GM23338 (cell line): Measurements from ENCODE around the gene PLPPR2. TPM values are rescaled to one million over a fixed set of nuclear protein-coding genes. Genes with fewer than 3 reads are reported as not detected.

Experiments
- ATAC-seq: fragments of 200-7000 bp; cut with Tn5 transposase; 3 replicates; pipeline ENCODE4 v1.9.1; 2020
- DNase-seq: peaks from one replicate; pipeline ENCODE4 v3.0.0-alpha.2; 2015; ENCODE audit warnings: low spot score
- H2AFZ ChIP-seq: fragments of 200-600 bp; sonication (generic); 2 replicates; pipeline ENCODE4 v1.8.0; 2016; ENCODE audit warnings: antibody characterized with exemption, mild to moderate bottlenecking, moderate library complexity
- H3F3A ChIP-seq: fragments of 200-600 bp; sonication (generic); replicated peaks from 2 replicates; pipeline ENCODE4 v1.8.0; 2017; ENCODE audit warnings: antibody characterized with exemption, mixed run types, low read depth
- H3K27ac ChIP-seq: fragments of 200-600 bp; sonication (generic); 2 replicates; pipeline ENCODE4 v1.6.1; 2016; ENCODE audit warnings: low read depth
- H3K27me3 ChIP-seq: fragments of 200-600 bp; sonication (generic); 2 replicates; pipeline ENCODE4 v1.8.0; 2016; ENCODE audit warnings: mild to moderate bottlenecking, mixed run types, moderate library complexity; ENCODE audit not compliant: insufficient read depth
- H3K36me3 ChIP-seq: fragments of 200-600 bp; sonication (generic); 2 replicates; pipeline ENCODE4 v1.8.0; 2016; ENCODE audit warnings: mild to moderate bottlenecking; ENCODE audit not compliant: insufficient read depth
- H3K4me1 ChIP-seq: fragments of 200-600 bp; sonication (generic); 2 replicates; pipeline ENCODE4 v1.8.0; 2016; ENCODE audit warnings: mild to moderate bottlenecking, moderate library complexity; ENCODE audit not compliant: insufficient read depth
- H3K4me2 ChIP-seq: fragments of 200-600 bp; sonication (generic); 2 replicates; pipeline ENCODE4 v1.7.1; 2017; ENCODE audit warnings: mixed run types
- H3K4me3 ChIP-seq: fragments of 200-600 bp; sonication (generic); 2 replicates; pipeline ENCODE4 v1.6.1; 2016; ENCODE audit warnings: mixed run types
- H3K79me2 ChIP-seq: fragments of 200-600 bp; sonication (generic); replicated peaks from 2 replicates; pipeline ENCODE4 v1.8.0; 2017; ENCODE audit warnings: mild to moderate bottlenecking; ENCODE audit not compliant: insufficient read depth
- H3K9me2 ChIP-seq: fragments of 200-600 bp; sonication (generic); 2 replicates; pipeline ENCODE4 v1.8.0; 2017; ENCODE audit not compliant: insufficient read depth
- H4K20me1 ChIP-seq: fragments of 200-600 bp; sonication (generic); replicated peaks from 2 replicates; pipeline ENCODE4 v1.8.0; 2017; ENCODE audit warnings: mild to moderate bottlenecking; ENCODE audit not compliant: insufficient read depth
- H3K27ac Mint-ChIP-seq: 2 replicates; pipeline ENCODE4 v1.8.0; 2020; ENCODE audit warnings: inconsistent platforms, mild to moderate bottlenecking, moderate library complexity, mixed read lengths
- H3K27me3 Mint-ChIP-seq: 3 replicates; pipeline ENCODE4 v1.8.0; 2022; ENCODE audit warnings: low read depth, mild to moderate bottlenecking, moderate library complexity, mixed read lengths, inconsistent platforms; ENCODE audit not compliant: insufficient read depth, poor library complexity
- H3K36me3 Mint-ChIP-seq: 3 replicates; pipeline ENCODE4 v1.8.0; 2021; ENCODE audit warnings: low read depth, mild to moderate bottlenecking, inconsistent platforms, moderate library complexity, mixed read lengths
- H3K4me1 Mint-ChIP-seq: 3 replicates; pipeline ENCODE4 v1.8.0; 2020; ENCODE audit warnings: mild to moderate bottlenecking, inconsistent platforms, mixed read lengths
- H3K4me3 Mint-ChIP-seq: 3 replicates; pipeline ENCODE4 v1.8.0; 2021; ENCODE audit warnings: moderate library complexity, mild to moderate bottlenecking, inconsistent platforms, mixed read lengths
- H3K9me3 Mint-ChIP-seq: 3 replicates; pipeline ENCODE4 v1.8.0; 2020; ENCODE audit warnings: moderate library complexity, mild to moderate bottlenecking, inconsistent platforms, mixed read lengths
- CREB1 ChIP-seq: fragments of 250-450 bp; sonication (Bioruptor Pico); IDR thresholded peaks from 2 replicates; pipeline ENCODE4 v1.5.0; 2020; ENCODE audit warnings: low read depth, mild to moderate bottlenecking, moderate library complexity
- POLR2AphosphoS5 ChIP-seq: IDR thresholded peaks from 2 replicates; pipeline ENCODE4 v1.6.1; 2016; ENCODE audit warnings: antibody characterized with exemption, low read depth
- STAT1 ChIP-seq: IDR thresholded peaks from one replicate; pipeline ENCODE4 v1.6.1; 2016; ENCODE audit warnings: antibody characterized with exemption; ENCODE audit not compliant: unreplicated experiment
- ZNF114 ChIP-seq: fragments of 250-450 bp; sonication (Bioruptor Pico); IDR thresholded peaks from 2 replicates; pipeline ENCODE4 v1.5.0; 2020; ENCODE audit warnings: mild to moderate bottlenecking, moderate library complexity
- polyA plus RNA-seq: library from polyadenylated mRNA; unstranded; fragments of >200 nt; fragmentation: Nextera tagmentation; extraction: Ambion mirVana; gene quantifications from 2 replicates; pipeline ENCODE4 v1.2.1, GENCODE V29; 2016
- total RNA-seq: library from RNA; depleted of rRNA; stranded (reverse); fragments of >200 nt; shearing (Covaris generic); gene quantifications from 2 replicates; pipeline ENCODE4 v1.2.3, GENCODE V29; 2014
- TF ChIP-seq, protein P1 (sequence below): IDR thresholded peaks from 2 replicates; pipeline ENCODE4 v1.6.1; 2016; ENCODE audit warnings: antibody characterized with exemption
- TF ChIP-seq, protein P2 (sequence below), 2 experiments: fragments of 200-600 bp in 1 of 2; sonication (generic) in 1 of 2; conservative IDR thresholded peaks; 2 replicates each; pipeline versions ENCODE4 v1.5.1 to v1.6.1; 2016 to 2017; ENCODE audit warnings: antibody characterized with exemption in 2 of 2, low read depth in 2 of 2, mild to moderate bottlenecking in 2 of 2, moderate library complexity in 1 of 2
- TF ChIP-seq, protein P3 (sequence below): fragments of 250-450 bp; sonication (Bioruptor Pico); IDR thresholded peaks from 2 replicates; pipeline ENCODE4 v1.5.0; 2020; ENCODE audit warnings: mild to moderate bottlenecking, moderate library complexity
- TF ChIP-seq, protein P4 (sequence below): IDR thresholded peaks from one replicate; pipeline ENCODE4 v1.6.1; 2018; ENCODE audit warnings: antibody characterized with exemption; ENCODE audit not compliant: unreplicated experiment

Gene PLPPR2
- total and polyA plus RNA-seq, 2 experiments from 2014 or later, result 9.0 to 12.0 TPM

DNA sequence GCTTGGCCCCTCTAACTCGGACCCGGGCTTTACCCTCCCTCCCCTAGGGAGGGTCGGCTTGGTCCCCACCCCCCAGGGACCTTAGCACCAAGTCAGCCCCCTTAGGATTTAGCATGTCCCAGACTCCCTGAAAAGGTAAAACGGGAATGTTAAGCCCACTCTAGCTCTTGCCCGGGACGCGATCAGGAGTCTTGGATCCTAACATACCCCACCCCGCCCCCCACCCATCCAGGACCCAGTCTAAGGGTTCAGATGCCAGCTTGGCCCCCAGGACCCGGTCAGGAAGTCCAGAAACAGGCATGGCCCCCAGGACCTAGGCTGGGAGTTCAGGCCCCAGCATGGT lies 28.4 kb downstream of the PLPPR2 start:
- H3K27ac Mint-ChIP-seq, result no peak overlapping the region
- DNase-seq, result no peak
- peak overlapping the region; percentile 94 for H3K4me3 Mint-ChIP-seq

DNA sequence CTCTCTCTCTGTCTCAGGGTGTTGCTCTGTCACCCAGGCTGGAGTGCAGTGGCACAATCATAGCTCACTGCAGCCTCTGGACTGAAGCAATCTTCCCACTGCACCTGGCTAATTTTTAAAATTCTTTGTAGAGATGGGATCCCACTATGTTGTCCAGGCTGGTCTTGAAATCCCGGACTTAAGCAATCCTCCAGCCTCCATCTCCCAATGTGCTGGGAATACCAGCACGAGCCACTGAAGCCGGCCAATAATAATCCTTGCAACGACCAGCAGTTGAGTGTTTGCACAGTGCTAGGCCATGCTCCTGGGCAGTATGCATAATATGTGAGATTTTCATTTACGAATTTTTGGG lies 29.5 kb downstream of the PLPPR2 start:
- H3K27me3 ChIP-seq, result no peaks in the 10 kb centered on the region
- no peaks in the 10 kb centered on the region for H3K79me2 ChIP-seq
- Mint-ChIP-seq H3K27me3 (peaks cover 11% of the 10 kb centered on the region), H3K9me3 (peaks cover 3% of the 10 kb centered on the region; the same call in 1 of the 3 replicates), H3K27ac (no peak overlapping the region), H3K4me3 (peak overlapping the region; percentile 94), H3K4me1 (peaks cover 17% of the 10 kb centered on the region), H3K36me3 (no peaks in the 10 kb centered on the region)
- no peaks in the 10 kb centered on the region for H4K20me1 ChIP-seq
- H2AFZ ChIP-seq, result peak overlapping the region; percentile 92
- H3K4me2 ChIP-seq, result peak overlapping the region; percentile 92
- DNase-seq, result no peak
- 0 out of 2 replicates have a peak, but pooled peaks cover 3% of the 10 kb centered on the region for H3K4me1 ChIP-seq
- H3K27ac ChIP-seq, result no peak overlapping the region
- ATAC-seq, result no peak
- peaks cover 16% of the 10 kb centered on the region for H3F3A ChIP-seq
- H3K4me3 ChIP-seq, result peak overlapping the region; percentile 58
- H3K9me2 ChIP-seq, result no peaks in the 10 kb centered on the region
- H3K36me3 ChIP-seq, result no peaks in the 10 kb centered on the region
- TF ChIP-seq ZNF114 (CRISPR knock-in tag) (no peak), CREB1 (CRISPR knock-in tag) (no peak), POLR2AphosphoS5 (no peak)
- TF ChIP-seq, protein P1, sequence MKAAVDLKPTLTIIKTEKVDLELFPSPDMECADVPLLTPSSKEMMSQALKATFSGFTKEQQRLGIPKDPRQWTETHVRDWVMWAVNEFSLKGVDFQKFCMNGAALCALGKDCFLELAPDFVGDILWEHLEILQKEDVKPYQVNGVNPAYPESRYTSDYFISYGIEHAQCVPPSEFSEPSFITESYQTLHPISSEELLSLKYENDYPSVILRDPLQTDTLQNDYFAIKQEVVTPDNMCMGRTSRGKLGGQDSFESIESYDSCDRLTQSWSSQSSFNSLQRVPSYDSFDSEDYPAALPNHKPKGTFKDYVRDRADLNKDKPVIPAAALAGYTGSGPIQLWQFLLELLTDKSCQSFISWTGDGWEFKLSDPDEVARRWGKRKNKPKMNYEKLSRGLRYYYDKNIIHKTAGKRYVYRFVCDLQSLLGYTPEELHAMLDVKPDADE, result no peak
- TF ChIP-seq, protein P2, sequence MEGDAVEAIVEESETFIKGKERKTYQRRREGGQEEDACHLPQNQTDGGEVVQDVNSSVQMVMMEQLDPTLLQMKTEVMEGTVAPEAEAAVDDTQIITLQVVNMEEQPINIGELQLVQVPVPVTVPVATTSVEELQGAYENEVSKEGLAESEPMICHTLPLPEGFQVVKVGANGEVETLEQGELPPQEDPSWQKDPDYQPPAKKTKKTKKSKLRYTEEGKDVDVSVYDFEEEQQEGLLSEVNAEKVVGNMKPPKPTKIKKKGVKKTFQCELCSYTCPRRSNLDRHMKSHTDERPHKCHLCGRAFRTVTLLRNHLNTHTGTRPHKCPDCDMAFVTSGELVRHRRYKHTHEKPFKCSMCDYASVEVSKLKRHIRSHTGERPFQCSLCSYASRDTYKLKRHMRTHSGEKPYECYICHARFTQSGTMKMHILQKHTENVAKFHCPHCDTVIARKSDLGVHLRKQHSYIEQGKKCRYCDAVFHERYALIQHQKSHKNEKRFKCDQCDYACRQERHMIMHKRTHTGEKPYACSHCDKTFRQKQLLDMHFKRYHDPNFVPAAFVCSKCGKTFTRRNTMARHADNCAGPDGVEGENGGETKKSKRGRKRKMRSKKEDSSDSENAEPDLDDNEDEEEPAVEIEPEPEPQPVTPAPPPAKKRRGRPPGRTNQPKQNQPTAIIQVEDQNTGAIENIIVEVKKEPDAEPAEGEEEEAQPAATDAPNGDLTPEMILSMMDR (conservative IDR thresholded peaks at IDR 0.05; ENCODE audit: low read depth in 2 of 2), result no peak
- TF ChIP-seq, protein P3, sequence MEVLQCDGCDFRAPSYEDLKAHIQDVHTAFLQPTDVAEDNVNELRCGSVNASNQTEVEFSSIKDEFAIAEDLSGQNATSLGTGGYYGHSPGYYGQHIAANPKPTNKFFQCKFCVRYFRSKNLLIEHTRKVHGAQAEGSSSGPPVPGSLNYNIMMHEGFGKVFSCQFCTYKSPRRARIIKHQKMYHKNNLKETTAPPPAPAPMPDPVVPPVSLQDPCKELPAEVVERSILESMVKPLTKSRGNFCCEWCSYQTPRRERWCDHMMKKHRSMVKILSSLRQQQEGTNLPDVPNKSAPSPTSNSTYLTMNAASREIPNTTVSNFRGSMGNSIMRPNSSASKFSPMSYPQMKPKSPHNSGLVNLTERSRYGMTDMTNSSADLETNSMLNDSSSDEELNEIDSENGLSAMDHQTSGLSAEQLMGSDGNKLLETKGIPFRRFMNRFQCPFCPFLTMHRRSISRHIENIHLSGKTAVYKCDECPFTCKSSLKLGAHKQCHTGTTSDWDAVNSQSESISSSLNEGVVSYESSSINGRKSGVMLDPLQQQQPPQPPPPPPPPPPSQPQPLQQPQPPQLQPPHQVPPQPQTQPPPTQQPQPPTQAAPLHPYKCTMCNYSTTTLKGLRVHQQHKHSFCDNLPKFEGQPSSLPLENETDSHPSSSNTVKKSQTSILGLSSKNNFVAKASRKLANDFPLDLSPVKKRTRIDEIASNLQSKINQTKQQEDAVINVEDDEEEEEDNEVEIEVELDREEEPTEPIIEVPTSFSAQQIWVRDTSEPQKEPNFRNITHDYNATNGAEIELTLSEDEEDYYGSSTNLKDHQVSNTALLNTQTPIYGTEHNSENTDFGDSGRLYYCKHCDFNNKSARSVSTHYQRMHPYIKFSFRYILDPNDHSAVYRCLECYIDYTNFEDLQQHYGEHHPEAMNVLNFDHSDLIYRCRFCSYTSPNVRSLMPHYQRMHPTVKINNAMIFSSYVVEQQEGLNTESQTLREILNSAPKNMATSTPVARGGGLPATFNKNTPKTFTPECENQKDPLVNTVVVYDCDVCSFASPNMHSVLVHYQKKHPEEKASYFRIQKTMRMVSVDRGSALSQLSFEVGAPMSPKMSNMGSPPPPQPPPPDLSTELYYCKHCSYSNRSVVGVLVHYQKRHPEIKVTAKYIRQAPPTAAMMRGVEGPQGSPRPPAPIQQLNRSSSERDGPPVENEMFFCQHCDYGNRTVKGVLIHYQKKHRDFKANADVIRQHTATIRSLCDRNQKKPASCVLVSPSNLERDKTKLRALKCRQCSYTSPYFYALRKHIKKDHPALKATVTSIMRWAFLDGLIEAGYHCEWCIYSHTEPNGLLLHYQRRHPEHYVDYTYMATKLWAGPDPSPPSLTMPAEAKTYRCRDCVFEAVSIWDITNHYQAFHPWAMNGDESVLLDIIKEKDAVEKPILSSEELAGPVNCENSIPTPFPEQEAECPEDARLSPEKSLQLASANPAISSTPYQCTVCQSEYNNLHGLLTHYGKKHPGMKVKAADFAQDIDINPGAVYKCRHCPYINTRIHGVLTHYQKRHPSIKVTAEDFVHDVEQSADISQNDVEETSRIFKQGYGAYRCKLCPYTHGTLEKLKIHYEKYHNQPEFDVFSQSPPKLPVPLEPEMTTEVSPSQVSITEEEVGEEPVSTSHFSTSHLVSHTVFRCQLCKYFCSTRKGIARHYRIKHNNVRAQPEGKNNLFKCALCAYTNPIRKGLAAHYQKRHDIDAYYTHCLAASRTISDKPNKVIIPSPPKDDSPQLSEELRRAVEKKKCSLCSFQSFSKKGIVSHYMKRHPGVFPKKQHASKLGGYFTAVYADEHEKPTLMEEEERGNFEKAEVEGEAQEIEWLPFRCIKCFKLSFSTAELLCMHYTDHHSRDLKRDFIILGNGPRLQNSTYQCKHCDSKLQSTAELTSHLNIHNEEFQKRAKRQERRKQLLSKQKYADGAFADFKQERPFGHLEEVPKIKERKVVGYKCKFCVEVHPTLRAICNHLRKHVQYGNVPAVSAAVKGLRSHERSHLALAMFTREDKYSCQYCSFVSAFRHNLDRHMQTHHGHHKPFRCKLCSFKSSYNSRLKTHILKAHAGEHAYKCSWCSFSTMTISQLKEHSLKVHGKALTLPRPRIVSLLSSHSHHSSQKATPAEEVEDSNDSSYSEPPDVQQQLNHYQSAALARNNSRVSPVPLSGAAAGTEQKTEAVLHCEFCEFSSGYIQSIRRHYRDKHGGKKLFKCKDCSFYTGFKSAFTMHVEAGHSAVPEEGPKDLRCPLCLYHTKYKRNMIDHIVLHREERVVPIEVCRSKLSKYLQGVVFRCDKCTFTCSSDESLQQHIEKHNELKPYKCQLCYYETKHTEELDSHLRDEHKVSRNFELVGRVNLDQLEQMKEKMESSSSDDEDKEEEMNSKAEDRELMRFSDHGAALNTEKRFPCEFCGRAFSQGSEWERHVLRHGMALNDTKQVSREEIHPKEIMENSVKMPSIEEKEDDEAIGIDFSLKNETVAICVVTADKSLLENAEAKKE (CRISPR knock-in tag), result no peak

More for the DNA sequence above, 28.4 kb downstream of the PLPPR2 start:
- no peaks in the 10 kb centered on the region for H3K9me2 ChIP-seq
- no peaks in the 10 kb centered on the region for H3K36me3 ChIP-seq
- peak overlapping the region; percentile 58 for H3K4me3 ChIP-seq
- H3K27me3 ChIP-seq, result no peaks in the 10 kb centered on the region
- H3K79me2 ChIP-seq, result no peaks in the 10 kb centered on the region
- H4K20me1 ChIP-seq, result no peaks in the 10 kb centered on the region
- H3K4me2 ChIP-seq, result peak overlapping the region; percentile 92
- ATAC-seq, result no peak
- no peak overlapping the region for H3K27ac ChIP-seq
- TF ChIP-seq, protein P4, sequence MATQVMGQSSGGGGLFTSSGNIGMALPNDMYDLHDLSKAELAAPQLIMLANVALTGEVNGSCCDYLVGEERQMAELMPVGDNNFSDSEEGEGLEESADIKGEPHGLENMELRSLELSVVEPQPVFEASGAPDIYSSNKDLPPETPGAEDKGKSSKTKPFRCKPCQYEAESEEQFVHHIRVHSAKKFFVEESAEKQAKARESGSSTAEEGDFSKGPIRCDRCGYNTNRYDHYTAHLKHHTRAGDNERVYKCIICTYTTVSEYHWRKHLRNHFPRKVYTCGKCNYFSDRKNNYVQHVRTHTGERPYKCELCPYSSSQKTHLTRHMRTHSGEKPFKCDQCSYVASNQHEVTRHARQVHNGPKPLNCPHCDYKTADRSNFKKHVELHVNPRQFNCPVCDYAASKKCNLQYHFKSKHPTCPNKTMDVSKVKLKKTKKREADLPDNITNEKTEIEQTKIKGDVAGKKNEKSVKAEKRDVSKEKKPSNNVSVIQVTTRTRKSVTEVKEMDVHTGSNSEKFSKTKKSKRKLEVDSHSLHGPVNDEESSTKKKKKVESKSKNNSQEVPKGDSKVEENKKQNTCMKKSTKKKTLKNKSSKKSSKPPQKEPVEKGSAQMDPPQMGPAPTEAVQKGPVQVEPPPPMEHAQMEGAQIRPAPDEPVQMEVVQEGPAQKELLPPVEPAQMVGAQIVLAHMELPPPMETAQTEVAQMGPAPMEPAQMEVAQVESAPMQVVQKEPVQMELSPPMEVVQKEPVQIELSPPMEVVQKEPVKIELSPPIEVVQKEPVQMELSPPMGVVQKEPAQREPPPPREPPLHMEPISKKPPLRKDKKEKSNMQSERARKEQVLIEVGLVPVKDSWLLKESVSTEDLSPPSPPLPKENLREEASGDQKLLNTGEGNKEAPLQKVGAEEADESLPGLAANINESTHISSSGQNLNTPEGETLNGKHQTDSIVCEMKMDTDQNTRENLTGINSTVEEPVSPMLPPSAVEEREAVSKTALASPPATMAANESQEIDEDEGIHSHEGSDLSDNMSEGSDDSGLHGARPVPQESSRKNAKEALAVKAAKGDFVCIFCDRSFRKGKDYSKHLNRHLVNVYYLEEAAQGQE, result no peak
- no peak for TF ChIP-seq STAT1
- H3F3A ChIP-seq, result peaks cover 16% of the 10 kb centered on the region
- no peaks in the 10 kb centered on the region for H3K36me3 Mint-ChIP-seq
- H3K27me3 Mint-ChIP-seq, result peaks cover 11% of the 10 kb centered on the region
- H3K9me3 Mint-ChIP-seq, result peaks cover 3% of the 10 kb centered on the region; the same call in 1 of the 3 replicates
- H3K4me1 Mint-ChIP-seq, result peaks cover 17% of the 10 kb centered on the region
- peak overlapping the region; percentile 72; the same call in 1 of the 2 replicates for H2AFZ ChIP-seq
- H3K4me1 ChIP-seq, result 0 out of 2 replicates have a peak, but pooled peaks cover 3% of the 10 kb centered on the region
